ENCODE data around the gene ZDHHC17.
A peak's percentile ranks its signal among the peaks of the same experiment; 100 is the strongest.

The ZDHHC17 gene

DNA sequence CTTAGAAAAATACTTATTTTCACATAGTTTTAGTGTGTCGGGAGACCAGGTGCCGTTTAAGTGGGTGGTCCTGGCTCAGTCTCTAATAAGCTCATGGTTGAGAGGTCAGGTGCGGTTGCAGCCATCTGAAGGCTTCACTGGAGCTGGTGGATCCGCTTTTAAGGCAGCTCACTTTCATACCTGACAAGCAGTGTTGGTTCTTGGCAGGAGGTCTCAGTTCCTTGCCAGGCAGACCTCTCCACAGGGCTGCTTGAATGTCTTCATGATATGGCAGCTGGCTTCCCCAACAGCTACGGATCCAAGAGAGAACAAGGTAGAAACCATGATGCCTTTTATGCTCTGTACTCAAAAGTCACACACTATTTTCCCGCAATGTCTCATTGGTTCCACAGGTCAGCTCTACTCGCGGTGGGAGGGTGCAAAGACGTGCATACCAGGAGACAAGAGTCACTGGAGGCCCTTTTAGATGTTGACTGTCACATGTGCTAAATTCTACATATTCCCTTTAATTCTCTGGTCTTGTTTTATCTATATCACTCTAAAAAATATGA, 8.0 kb upstream of the ZDHHC17 start:
- Histone ChIP-seq H2BK12ac (ENCODE audit: low read length) (peak overlapping the region; percentile 30), H4K12ac (ENCODE audit: low read depth, low read length) (no peak overlapping the region), H2BK120ac (ENCODE audit: insufficient read depth, low read length, poor library complexity) (no peak overlapping the region), H3K4me1 (ENCODE audit: control insufficient read depth in 1 of 2, insufficient read depth in 2 of 2, low read length in 2 of 2) (peaks cover 0 to 2% of the 10 kb centered on the region in 2 experiments), H3K27ac (ENCODE audit: low read depth, low read length) (no peak overlapping the region), H3K14ac (ENCODE audit: low read length) (no peak overlapping the region), H3K23ac (ENCODE audit: low read length) (no peak overlapping the region), H2AK5ac (ENCODE audit: low read length) (no peak overlapping the region), H3K79me1 (ENCODE audit: low read length) (no peaks in the 10 kb centered on the region), H2AFZ (ENCODE audit: insufficient read depth, low read length, poor library complexity) (no peak overlapping the region), H3K36me3 (ENCODE audit: control insufficient read depth in 1 of 2, insufficient read depth in 2 of 2, low read length in 2 of 2) (no peaks in the 10 kb centered on the region), H4K91ac (ENCODE audit: low read depth, low read length) (no peak overlapping the region), H2BK5ac (ENCODE audit: low read depth, low read length, poor library complexity) (no peak overlapping the region), H3K4me2 (ENCODE audit: low read length) (no peak overlapping the region), H3K79me2 (ENCODE audit: control insufficient read depth, insufficient read depth, low read length, poor library complexity) (no peaks in the 10 kb centered on the region), H4K8ac (ENCODE audit: low read depth, low read length) (no peak overlapping the region), H3K4me3 (ENCODE audit: low read depth, low read length) (no peak overlapping the region), H3K9me3 (ENCODE audit: insufficient read depth, low read depth, low read length) (no peaks in the 10 kb centered on the region), H3K4ac (ENCODE audit: low read depth, low read length) (no peak overlapping the region), H3K27me3 (ENCODE audit: insufficient read depth, low read length) (no peaks in the 10 kb centered on the region), H3K9ac (ENCODE audit: low read length) (no peak overlapping the region), H3K18ac (ENCODE audit: low read length) (no peak overlapping the region)
- peak in 1 of 2 donors; percentile 33 for DNase-seq
- WGBS (ENCODE audit: extremely low coverage, insufficient coverage, insufficient read length) = no CpG with 5 or more reads among the region's 9 CpGs

- H4K12ac ChIP-seq (ENCODE audit: low read depth, low read length) = no peak overlapping the region
- no peak overlapping the region for H4K91ac ChIP-seq (ENCODE audit: low read depth, low read length)
- no peak overlapping the region for H2BK5ac ChIP-seq (ENCODE audit: low read depth, low read length, poor library complexity)
- no peak overlapping the region for H3K4me2 ChIP-seq (ENCODE audit: low read length)
- no peak overlapping the region for H3K18ac ChIP-seq (ENCODE audit: low read length)
- no peaks in the 10 kb centered on the region for H3K36me3 ChIP-seq (ENCODE audit: control insufficient read depth in 1 of 2, insufficient read depth in 2 of 2, low read length in 2 of 2)
- H3K79me2 ChIP-seq (ENCODE audit: control insufficient read depth, insufficient read depth, low read length, poor library complexity) = no peaks in the 10 kb centered on the region
- peaks cover 1% of the 10 kb centered on the region for H3K79me1 ChIP-seq (ENCODE audit: low read length)
- no peak for DNase-seq
- no peak overlapping the region for H3K14ac ChIP-seq (ENCODE audit: low read length)
- H2BK12ac ChIP-seq (ENCODE audit: low read length) = no peak overlapping the region
- H4K8ac ChIP-seq (ENCODE audit: low read depth, low read length) = no peak overlapping the region
- no peak overlapping the region for H2AK5ac ChIP-seq (ENCODE audit: low read length)
- no peak overlapping the region for H2BK120ac ChIP-seq (ENCODE audit: insufficient read depth, low read length, poor library complexity)
- no peak overlapping the region for H3K23ac ChIP-seq (ENCODE audit: low read length)
- no peak overlapping the region for H3K4ac ChIP-seq (ENCODE audit: low read depth, low read length)
- H3K4me1 ChIP-seq (ENCODE audit: control insufficient read depth in 1 of 2, insufficient read depth in 2 of 2, low read length in 2 of 2) = peaks cover 0 to 5% of the 10 kb centered on the region in 2 experiments
- H3K9me3 ChIP-seq (ENCODE audit: insufficient read depth, low read depth, low read length) = no peaks in the 10 kb centered on the region
- WGBS (ENCODE audit: extremely low coverage, insufficient coverage, insufficient read length) = no CpG with 5 or more reads among the region's 1 CpG
- no peak overlapping the region for H3K27ac ChIP-seq (ENCODE audit: low read depth, low read length)
- no peak overlapping the region for H3K9ac ChIP-seq (ENCODE audit: low read length)
- no peaks in the 10 kb centered on the region for H3K27me3 ChIP-seq (ENCODE audit: insufficient read depth, low read length)
- H2AFZ ChIP-seq (ENCODE audit: insufficient read depth, low read length, poor library complexity) = no peak overlapping the region
- H3K4me3 ChIP-seq (ENCODE audit: low read depth, low read length) = no peak overlapping the region
Observed at GRCh38 chr12:76757694-76758093, 6.2 kb upstream of the ZDHHC17 start.

DNA sequence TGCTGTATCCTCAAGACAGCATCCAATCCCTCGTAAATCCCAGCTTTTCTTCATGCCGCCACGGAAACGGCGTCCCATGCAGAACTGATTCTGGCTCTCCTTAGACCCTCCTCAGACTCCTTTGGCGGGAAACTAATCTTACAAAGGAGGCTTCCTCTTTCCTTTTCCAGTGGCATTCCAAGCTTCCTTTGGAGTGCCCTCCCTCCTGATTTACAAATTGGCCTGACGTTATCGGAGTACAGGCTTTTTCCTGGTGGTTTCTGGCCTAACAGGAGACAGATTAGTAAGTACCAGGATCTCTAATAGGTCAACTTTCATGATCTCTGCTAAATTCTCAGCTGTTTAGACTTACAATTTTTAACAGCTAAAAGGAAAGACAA, 1.3 kb upstream of the ZDHHC17 start:
- H3K23ac ChIP-seq (ENCODE audit: low read length) = no peak overlapping the region
- peak in 1 of 2 donors; percentile 40 for DNase-seq
- no peak overlapping the region for H3K9ac ChIP-seq (ENCODE audit: low read length)
- no peak overlapping the region for H3K18ac ChIP-seq (ENCODE audit: low read length)
- H2AK5ac ChIP-seq (ENCODE audit: low read length) = no peak overlapping the region
- no peak overlapping the region for H3K4ac ChIP-seq (ENCODE audit: low read depth, low read length)
- peaks cover 15% of the 10 kb centered on the region for H3K79me1 ChIP-seq (ENCODE audit: low read length)
- no peak overlapping the region for H3K14ac ChIP-seq (ENCODE audit: low read length)
- H2BK5ac ChIP-seq (ENCODE audit: low read depth, low read length, poor library complexity) = no peak overlapping the region
- no peak overlapping the region for H4K8ac ChIP-seq (ENCODE audit: low read depth, low read length)
- no peak overlapping the region for H2BK120ac ChIP-seq (ENCODE audit: insufficient read depth, low read length, poor library complexity)
- no peak overlapping the region for H3K4me3 ChIP-seq (ENCODE audit: low read depth, low read length)
- WGBS (ENCODE audit: extremely low coverage, insufficient coverage, insufficient read length) = no CpG with 5 or more reads among the region's 8 CpGs
- no peak overlapping the region for H4K91ac ChIP-seq (ENCODE audit: low read depth, low read length)
- H2AFZ ChIP-seq (ENCODE audit: insufficient read depth, low read length, poor library complexity) = no peak overlapping the region
- H3K9me3 ChIP-seq (ENCODE audit: insufficient read depth, low read depth, low read length) = no peaks in the 10 kb centered on the region
- no peak overlapping the region for H2BK12ac ChIP-seq (ENCODE audit: low read length)
- H3K27me3 ChIP-seq (ENCODE audit: insufficient read depth, low read length) = no peaks in the 10 kb centered on the region
- no peaks in the 10 kb centered on the region for H3K36me3 ChIP-seq (ENCODE audit: control insufficient read depth in 1 of 2, insufficient read depth in 2 of 2, low read length in 2 of 2)
- H3K4me2 ChIP-seq (ENCODE audit: low read length) = peak overlapping the region; percentile 49
- H3K27ac ChIP-seq (ENCODE audit: low read depth, low read length) = peak overlapping the region; percentile 38
- H3K4me1 ChIP-seq (ENCODE audit: control insufficient read depth in 1 of 2, insufficient read depth in 2 of 2, low read length in 2 of 2) = peaks cover 2 to 5% of the 10 kb centered on the region in 2 experiments
- no peak overlapping the region for H4K12ac ChIP-seq (ENCODE audit: low read depth, low read length)
- peaks cover 14% of the 10 kb centered on the region for H3K79me2 ChIP-seq (ENCODE audit: control insufficient read depth, insufficient read depth, low read length, poor library complexity)

GRCh38 chr12:76764856-76765255, 941 bp downstream of the ZDHHC17 start:
- peak overlapping the region; percentile 99 for H3K27ac ChIP-seq (ENCODE audit: low read depth, low read length)
- H4K12ac ChIP-seq (ENCODE audit: low read depth, low read length) = peak overlapping the region; percentile 44
- H3K4me2 ChIP-seq (ENCODE audit: low read length) = peak overlapping the region; percentile 83
- peaks cover 15% of the 10 kb centered on the region for H3K79me1 ChIP-seq (ENCODE audit: low read length)
- peak overlapping the region; percentile 29 for H3K14ac ChIP-seq (ENCODE audit: low read length)
- no peak overlapping the region for H2BK12ac ChIP-seq (ENCODE audit: low read length)
- peak overlapping the region; percentile 46 for H3K4ac ChIP-seq (ENCODE audit: low read depth, low read length)
- peak overlapping the region; percentile 99 for H4K8ac ChIP-seq (ENCODE audit: low read depth, low read length)
- no CpG with 5 or more reads among the region's 9 CpGs for WGBS (ENCODE audit: extremely low coverage, insufficient coverage, insufficient read length)
- H3K27me3 ChIP-seq (ENCODE audit: insufficient read depth, low read length) = no peaks in the 10 kb centered on the region
- no peaks in the 10 kb centered on the region for H3K36me3 ChIP-seq (ENCODE audit: control insufficient read depth in 1 of 2, insufficient read depth in 2 of 2, low read length in 2 of 2)
- no peak for DNase-seq
- H2AFZ ChIP-seq (ENCODE audit: insufficient read depth, low read length, poor library complexity) = peak overlapping the region; percentile 79
- H3K79me2 ChIP-seq (ENCODE audit: control insufficient read depth, insufficient read depth, low read length, poor library complexity) = peaks cover 14% of the 10 kb centered on the region
- peaks cover 2 to 5% of the 10 kb centered on the region in 2 experiments for H3K4me1 ChIP-seq (ENCODE audit: control insufficient read depth in 1 of 2, insufficient read depth in 2 of 2, low read length in 2 of 2)
- peak overlapping the region; percentile 89 for H3K4me3 ChIP-seq (ENCODE audit: low read depth, low read length)
- H3K9me3 ChIP-seq (ENCODE audit: insufficient read depth, low read depth, low read length) = no peaks in the 10 kb centered on the region
- H2BK120ac ChIP-seq (ENCODE audit: insufficient read depth, low read length, poor library complexity) = no peak overlapping the region
- peak overlapping the region; percentile 89 for H3K9ac ChIP-seq (ENCODE audit: low read length)
- H2AK5ac ChIP-seq (ENCODE audit: low read length) = peak overlapping the region; percentile 47
- peak overlapping the region; percentile 16 for H2BK5ac ChIP-seq (ENCODE audit: low read depth, low read length, poor library complexity)
- H3K18ac ChIP-seq (ENCODE audit: low read length) = peak overlapping the region; percentile 49
- H3K23ac ChIP-seq (ENCODE audit: low read length) = no peak overlapping the region
- H4K91ac ChIP-seq (ENCODE audit: low read depth, low read length) = peak overlapping the region; percentile 96

Data from trophoblast cell (in vitro differentiated cells and primary cell).